C4-2B (cell line): ENCODE measurements around the gene GLCCI1.

ENCODE experiments used
- H3K27ac ChIP-seq: fragments of 450-650 bp; 2 replicates; pipeline ENCODE4 v1.5.1; 2017
- ZFX ChIP-seq: fragments of 450-650 bp; IDR thresholded peaks from 2 replicates; pipeline ENCODE4 v1.6.1; 2017
- TF ChIP-seq, protein P1 (sequence below): fragments of 450-650 bp; conservative IDR thresholded peaks from 2 replicates; pipeline ENCODE4 v1.5.1; 2017; ENCODE audit warnings: mild to moderate bottlenecking

GLCCI1 gene

DNA sequence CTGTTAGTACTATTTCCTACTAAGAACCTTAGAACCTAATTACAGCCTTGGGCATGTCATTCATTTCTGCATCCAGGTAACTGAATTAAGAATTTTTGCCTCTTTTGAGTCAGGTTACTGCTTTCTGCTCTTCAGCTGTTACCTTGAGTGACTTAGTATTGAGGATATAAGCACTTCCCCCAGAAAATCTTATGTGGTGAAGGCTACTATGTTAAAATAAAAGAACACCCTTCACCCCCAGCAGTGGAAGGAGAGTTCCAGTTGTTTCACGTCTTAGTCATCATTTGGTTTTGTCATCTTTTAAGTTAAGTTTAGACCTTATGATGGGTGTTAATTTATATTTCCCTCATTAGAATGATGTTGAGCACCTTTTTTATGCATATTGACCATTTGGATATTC lies 82.8 kb downstream of the GLCCI1 start:
- no peak overlapping the region for H3K27ac ChIP-seq
- TF ChIP-seq, protein P1, sequence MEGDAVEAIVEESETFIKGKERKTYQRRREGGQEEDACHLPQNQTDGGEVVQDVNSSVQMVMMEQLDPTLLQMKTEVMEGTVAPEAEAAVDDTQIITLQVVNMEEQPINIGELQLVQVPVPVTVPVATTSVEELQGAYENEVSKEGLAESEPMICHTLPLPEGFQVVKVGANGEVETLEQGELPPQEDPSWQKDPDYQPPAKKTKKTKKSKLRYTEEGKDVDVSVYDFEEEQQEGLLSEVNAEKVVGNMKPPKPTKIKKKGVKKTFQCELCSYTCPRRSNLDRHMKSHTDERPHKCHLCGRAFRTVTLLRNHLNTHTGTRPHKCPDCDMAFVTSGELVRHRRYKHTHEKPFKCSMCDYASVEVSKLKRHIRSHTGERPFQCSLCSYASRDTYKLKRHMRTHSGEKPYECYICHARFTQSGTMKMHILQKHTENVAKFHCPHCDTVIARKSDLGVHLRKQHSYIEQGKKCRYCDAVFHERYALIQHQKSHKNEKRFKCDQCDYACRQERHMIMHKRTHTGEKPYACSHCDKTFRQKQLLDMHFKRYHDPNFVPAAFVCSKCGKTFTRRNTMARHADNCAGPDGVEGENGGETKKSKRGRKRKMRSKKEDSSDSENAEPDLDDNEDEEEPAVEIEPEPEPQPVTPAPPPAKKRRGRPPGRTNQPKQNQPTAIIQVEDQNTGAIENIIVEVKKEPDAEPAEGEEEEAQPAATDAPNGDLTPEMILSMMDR = no peak
- TF ChIP-seq ZFX = no peak

DNA sequence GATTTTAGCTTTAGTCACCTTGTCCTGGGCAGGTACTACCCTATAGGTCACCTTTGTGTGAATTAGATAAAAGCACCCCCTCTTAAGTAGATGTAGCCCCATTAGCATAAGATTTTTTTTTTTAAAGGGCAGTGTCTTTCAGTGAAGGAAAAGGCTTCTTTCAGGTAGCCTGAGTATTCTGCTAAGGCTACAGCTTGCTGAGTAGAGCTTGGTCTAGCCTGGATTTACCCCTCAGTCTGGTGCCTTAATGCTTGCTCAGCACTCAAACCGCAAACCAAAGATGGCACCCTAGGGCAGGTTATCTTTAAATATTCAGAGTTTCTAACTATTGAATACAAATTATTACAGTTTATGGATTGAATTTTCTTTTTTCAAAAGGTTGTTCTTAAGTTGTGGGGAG lies 83.4 kb downstream of the GLCCI1 start:
- no peak overlapping the region for H3K27ac ChIP-seq
- TF ChIP-seq ZFX = no peak
- TF ChIP-seq, protein P1 = no peak

DNA sequence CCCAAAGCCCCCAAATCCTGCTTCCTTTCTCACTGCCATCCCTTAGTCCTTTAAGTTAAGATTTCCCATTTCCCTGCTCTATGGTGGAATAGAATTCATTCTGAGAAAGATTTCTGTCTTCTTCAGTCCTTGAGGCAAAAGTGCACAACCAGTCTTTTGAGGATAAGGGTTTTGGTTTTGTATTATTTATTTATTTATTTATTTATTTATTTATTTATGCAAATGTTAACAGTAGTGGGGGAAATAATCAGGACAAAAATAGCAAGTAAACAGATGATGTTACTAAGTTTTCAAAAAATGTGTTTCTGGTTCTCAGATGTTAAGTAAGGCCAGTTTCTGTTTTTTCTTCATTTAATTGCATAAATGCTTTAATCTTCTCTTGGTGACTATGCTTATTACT lies 84.2 kb downstream of the GLCCI1 start:
- TF ChIP-seq ZFX = no peak
- TF ChIP-seq, protein P1 = no peak
- H3K27ac ChIP-seq = no peak overlapping the region

DNA sequence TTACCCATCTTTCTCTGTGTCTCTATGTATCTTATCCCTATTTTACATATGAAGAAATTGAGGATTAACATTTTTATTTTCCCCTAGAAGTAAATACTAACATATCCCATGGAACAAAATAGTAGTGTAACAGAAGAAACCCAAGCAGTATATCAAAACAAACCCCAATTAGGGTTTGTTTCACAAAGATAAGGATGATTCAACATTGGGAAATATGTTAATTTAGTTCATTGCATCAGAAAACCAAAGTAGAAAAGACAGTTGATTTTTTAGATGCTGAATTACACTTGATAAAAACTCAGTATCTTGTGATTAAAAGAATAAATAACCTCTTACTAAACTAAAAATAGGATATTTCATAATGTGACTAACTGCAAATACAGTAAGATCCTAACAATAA lies 87.8 kb downstream of the GLCCI1 start:
- no peak overlapping the region for H3K27ac ChIP-seq
- TF ChIP-seq, protein P1 = no peak
- TF ChIP-seq ZFX = no peak

DNA sequence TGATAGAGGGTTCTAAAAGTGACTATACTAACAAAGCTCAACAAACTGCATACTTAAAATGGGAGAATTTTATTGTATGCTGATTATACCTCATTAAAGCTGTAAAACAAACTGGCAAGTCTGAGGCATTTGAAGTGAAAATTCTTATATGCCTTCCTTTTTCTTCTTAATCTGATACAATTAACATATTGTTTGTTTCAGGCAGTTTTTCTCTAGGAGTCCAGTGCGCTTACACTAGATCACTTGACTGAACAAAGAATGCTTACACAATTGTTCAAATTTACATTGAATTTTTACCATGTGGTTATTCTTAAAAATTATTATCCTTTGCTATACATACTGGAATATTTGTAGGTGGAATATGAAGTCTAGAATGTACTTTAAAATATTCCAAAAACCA lies 89.0 kb downstream of the GLCCI1 start:
- TF ChIP-seq ZFX = no peak
- TF ChIP-seq, protein P1 = no peak
- no peak overlapping the region for H3K27ac ChIP-seq

DNA sequence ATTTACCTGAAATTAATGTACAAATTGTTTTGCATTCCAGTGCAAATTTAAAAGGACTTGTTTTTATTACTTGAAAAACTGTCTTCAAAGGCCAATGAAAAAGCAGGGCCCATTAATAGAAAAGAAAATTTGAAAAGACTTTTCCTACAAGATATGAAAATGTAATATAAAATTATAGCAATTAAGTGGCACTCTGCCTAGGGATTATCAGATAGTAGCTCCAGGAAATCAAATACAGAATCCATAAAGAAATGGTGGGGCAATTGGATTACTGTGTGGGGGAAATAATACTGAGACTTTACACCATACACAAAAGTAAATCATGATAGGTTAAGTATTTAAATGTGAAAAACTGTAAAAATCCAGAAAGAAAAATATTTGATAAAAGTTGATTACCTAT lies 89.7 kb downstream of the GLCCI1 start:
- TF ChIP-seq, protein P1 = no peak
- TF ChIP-seq ZFX = no peak
- H3K27ac ChIP-seq = no peak overlapping the region

DNA sequence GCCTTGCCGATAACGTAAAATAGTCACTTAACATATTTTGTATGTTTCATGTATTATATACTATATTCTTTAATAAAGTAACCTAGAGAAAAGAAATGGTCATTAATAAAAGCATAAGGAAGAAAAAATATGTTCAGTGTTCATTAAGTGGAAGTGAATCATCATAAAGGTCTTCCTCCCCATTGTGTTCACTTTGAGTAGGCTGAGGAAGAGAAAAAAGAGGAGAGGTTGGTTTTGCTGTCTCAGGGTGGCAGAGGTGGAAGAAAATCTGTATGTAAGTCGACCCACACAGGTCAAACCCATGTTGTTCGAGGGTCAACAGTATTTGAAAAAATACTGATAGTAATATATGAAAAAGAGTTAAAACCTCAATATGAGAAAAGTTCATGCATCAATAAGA lies 90.3 kb downstream of the GLCCI1 start:
- H3K27ac ChIP-seq = no peak overlapping the region
- TF ChIP-seq, protein P1 = no peak
- TF ChIP-seq ZFX = no peak
